WTC11 (cell line): ENCODE data around the gene PDK4. TPM values are rescaled to one million over a fixed set of nuclear protein-coding genes. Genes with fewer than 3 reads are reported as not detected.

Source experiments
- ATAC-seq: fragments of 200-7000 bp; cut with Tn5 transposase; 2 replicates; pipeline ENCODE4 v1.10.0; 2021; ENCODE audit warnings: mild to moderate bottlenecking, moderate library complexity
- CTCF ChIA-PET: fragments of 300-600 bp; sonication (Branson Sonifier 250); formaldehyde crosslinking; loops from one replicate; lab custom pipeline; 2021; ENCODE audit warnings: antibody characterized with exemption; lab: Charles Lee
- POLR2A ChIA-PET: fragments of 350-600 bp; sonication (Branson Sonifier 250); formaldehyde crosslinking; loops from one replicate; lab custom pipeline; 2021; ENCODE audit warnings: antibody characterized with exemption; lab: Charles Lee
- DNase-seq: peaks from one replicate; pipeline ENCODE4 v3.0.0; 2021; ENCODE audit warnings: low spot score
- H3K27ac Mint-ChIP-seq: 2 replicates; pipeline ENCODE4 v1.8.0; 2021; ENCODE audit warnings: mixed read lengths
- H3K27me3 Mint-ChIP-seq: 2 replicates; pipeline ENCODE4 v1.8.0; 2021; ENCODE audit warnings: low read depth, mild to moderate bottlenecking, moderate library complexity, mixed read lengths
- H3K36me3 Mint-ChIP-seq: 2 replicates; pipeline ENCODE4 v1.8.0; 2021; ENCODE audit warnings: mixed read lengths
- H3K4me1 Mint-ChIP-seq: 2 replicates; pipeline ENCODE4 v1.8.0; 2022; ENCODE audit warnings: mixed read lengths
- H3K4me3 Mint-ChIP-seq: 2 replicates; pipeline ENCODE4 v1.8.0; 2021; ENCODE audit warnings: mild to moderate bottlenecking, moderate library complexity, mixed read lengths
- H3K9me3 Mint-ChIP-seq: 2 replicates; pipeline ENCODE4 v1.8.0; 2021; ENCODE audit warnings: mixed read lengths
- CREB1 ChIP-seq: sonication (generic); formaldehyde crosslinking; IDR thresholded peaks from 2 replicates; pipeline ENCODE4 v1.8.0; 2023; ENCODE audit warnings: mild to moderate bottlenecking, missing genetic modification reagents
- CREM ChIP-seq: sonication (generic); formaldehyde crosslinking; IDR thresholded peaks from 2 replicates; pipeline ENCODE4 v1.8.1; 2022; ENCODE audit warnings: mild to moderate bottlenecking, missing genetic modification reagents, moderate library complexity
- E2F4 ChIP-seq: sonication (generic); formaldehyde crosslinking; IDR thresholded peaks from 2 replicates; pipeline ENCODE4 v1.8.1; 2022; ENCODE audit warnings: low read depth, mild to moderate bottlenecking, moderate library complexity, missing genetic modification reagents, borderline replicate concordance
- EMX1 ChIP-seq: fragments of 250-450 bp; sonication (Bioruptor Pico); IDR thresholded peaks from 2 replicates; pipeline ENCODE4 v1.8.0; 2021; ENCODE audit warnings: mild to moderate bottlenecking
- ESRRA ChIP-seq: sonication (generic); formaldehyde crosslinking; IDR thresholded peaks from 2 replicates; pipeline ENCODE4 v1.8.1; 2022; ENCODE audit warnings: mild to moderate bottlenecking, missing genetic modification reagents, borderline replicate concordance
- GABPB1 ChIP-seq: sonication (generic); formaldehyde crosslinking; IDR thresholded peaks from 2 replicates; pipeline ENCODE4 v1.8.1; 2023; ENCODE audit warnings: mild to moderate bottlenecking, missing genetic modification reagents
- HMGXB4 ChIP-seq: sonication (generic); formaldehyde crosslinking; IDR thresholded peaks from 2 replicates; pipeline ENCODE4 v1.8.1; 2023; ENCODE audit warnings: mild to moderate bottlenecking, moderate library complexity, missing genetic modification reagents
- JAZF1 ChIP-seq: fragments of 250-450 bp; sonication (Bioruptor Pico); IDR thresholded peaks from 2 replicates; pipeline ENCODE4 v1.9.0; 2021; ENCODE audit warnings: moderate library complexity, mild to moderate bottlenecking, inconsistent platforms
- KAT7 ChIP-seq: sonication (generic); formaldehyde crosslinking; IDR thresholded peaks from 2 replicates; pipeline ENCODE4 v1.8.1; 2023; ENCODE audit warnings: missing genetic modification reagents, mild to moderate bottlenecking, borderline replicate concordance
- MXD4 ChIP-seq: fragments of 250-450 bp; sonication (Bioruptor Pico); IDR thresholded peaks from 2 replicates; pipeline ENCODE4 v1.8.0; 2021; ENCODE audit warnings: mild to moderate bottlenecking, moderate library complexity, borderline replicate concordance
- NFATC4 ChIP-seq: fragments of 250-450 bp; sonication (Bioruptor Pico); IDR thresholded peaks from 2 replicates; pipeline ENCODE4 v1.9.0; 2021; ENCODE audit warnings: mild to moderate bottlenecking
- NFYB ChIP-seq: sonication (generic); formaldehyde crosslinking; conservative IDR thresholded peaks from 2 replicates; pipeline ENCODE4 v1.8.0; 2022; ENCODE audit warnings: low read depth, missing genetic modification reagents
- NR3C1 ChIP-seq: sonication (generic); formaldehyde crosslinking; conservative IDR thresholded peaks from 2 replicates; pipeline ENCODE4 v1.8.1; 2023; ENCODE audit warnings: low read depth, mild to moderate bottlenecking, missing genetic modification reagents
- SMAD3 ChIP-seq: sonication (generic); formaldehyde crosslinking; IDR thresholded peaks from 2 replicates; pipeline ENCODE4 v1.8.0; 2022; ENCODE audit warnings: missing genetic modification reagents, mild to moderate bottlenecking, borderline replicate concordance
- SMAD4 ChIP-seq: sonication (generic); formaldehyde crosslinking; IDR thresholded peaks from 2 replicates; pipeline ENCODE4 v1.8.0; 2022; ENCODE audit warnings: mild to moderate bottlenecking, missing genetic modification reagents
- TEAD1 ChIP-seq: sonication (generic); formaldehyde crosslinking; IDR thresholded peaks from 2 replicates; pipeline ENCODE4 v1.8.0; 2022; ENCODE audit warnings: mild to moderate bottlenecking, missing genetic modification reagents
- ZNF423 ChIP-seq: fragments of 250-450 bp; sonication (Bioruptor Pico); IDR thresholded peaks from 2 replicates; pipeline ENCODE4 v2.1.2; 2022; ENCODE audit warnings: mild to moderate bottlenecking, moderate library complexity
- ZNF425 ChIP-seq: fragments of 250-450 bp; sonication (Bioruptor Pico); conservative IDR thresholded peaks from 2 replicates; pipeline ENCODE4 v1.9.0; 2021; ENCODE audit warnings: mild to moderate bottlenecking
- ZNF671 ChIP-seq: fragments of 250-450 bp; sonication (Bioruptor Pico); IDR thresholded peaks from 2 replicates; pipeline ENCODE4 v1.8.0; 2021; ENCODE audit warnings: mild to moderate bottlenecking
- total RNA-seq: library from RNA; stranded (reverse); gene quantifications from 3 replicates; pipeline ENCODE4 v1.2.3, GENCODE V29; 2021

PDK4 gene
- total RNA-seq, 1 experiment from 2014 or later, result 0.31 TPM

- no peak overlapping the region for H3K27ac Mint-ChIP-seq
- no peak for DNase-seq
- TF ChIP-seq MXD4 (CRISPR knock-in tag) (no peak), GABPB1 (CRISPR knock-in tag) (no peak), NFATC4 (CRISPR knock-in tag) (no peak), JAZF1 (CRISPR knock-in tag) (no peak), NFYB (CRISPR knock-in tag) (no peak), KAT7 (CRISPR knock-in tag) (no peak)
- ChIA-PET POLR2A (no interaction called here), CTCF (no interaction called here)
- no peak overlapping the region for H3K4me3 Mint-ChIP-seq
- H3K4me1 Mint-ChIP-seq, result peaks cover 5% of the 10 kb centered on the region; the same call in 1 of the 2 replicates
- H3K27me3 Mint-ChIP-seq, result no peaks in the 10 kb centered on the region
- H3K36me3 Mint-ChIP-seq, result no peaks in the 10 kb centered on the region
- H3K9me3 Mint-ChIP-seq, result peaks cover 5% of the 10 kb centered on the region
- ATAC-seq, result no peak
Measured at GRCh38 chr7:95578299-95578855, 17.9 kb downstream of the PDK4 start.

- H3K27ac Mint-ChIP-seq, result no peak overlapping the region
Measured at GRCh38 chr7:95577137-95577536, 19.2 kb downstream of the PDK4 start.

More at GRCh38 chr7:95577137-95577536, 19.2 kb downstream of the PDK4 start:
- ChIA-PET CTCF (interaction anchor here (1.2 kb wide), 1 partner anchor 32 kb away, joined by 3 read pairs; no protein-coding TSS in a partner anchor), POLR2A (no interaction called here)
- H3K27me3 Mint-ChIP-seq, result no peaks in the 10 kb centered on the region
- DNase-seq (peak; percentile 28), ATAC-seq (peak; percentile 97)
- peaks cover 10% of the 10 kb centered on the region for H3K9me3 Mint-ChIP-seq
- H3K4me1 Mint-ChIP-seq, result peaks cover 5% of the 10 kb centered on the region; the same call in 1 of the 2 replicates
- TF ChIP-seq ZNF425, result no peak
- TF ChIP-seq TEAD1, result no peak
- no peak for TF ChIP-seq ZNF423 (CRISPR knock-in tag)
- no peak for TF ChIP-seq EMX1 (CRISPR knock-in tag)
- TF ChIP-seq E2F4 (CRISPR knock-in tag), result no peak
- no peak for TF ChIP-seq ESRRA
- TF ChIP-seq SMAD3, result no peak
- TF ChIP-seq CREB1 (CRISPR knock-in tag), result no peak
- TF ChIP-seq SMAD4 (CRISPR knock-in tag), result no peak
- no peak for TF ChIP-seq CREM (CRISPR knock-in tag)
- no peak for TF ChIP-seq NR3C1 (CRISPR knock-in tag)
- TF ChIP-seq HMGXB4 (CRISPR knock-in tag), result no peak
- no peak for TF ChIP-seq ZNF671 (CRISPR knock-in tag)
- H3K36me3 Mint-ChIP-seq, result no peaks in the 10 kb centered on the region
- H3K4me3 Mint-ChIP-seq, result no peak overlapping the region
